ENCODE data around the gene CCDC54. TPM values are rescaled to one million over a fixed set of nuclear protein-coding genes. Genes with fewer than 3 reads are reported as not detected.

Gene CCDC54
- polyA plus RNA-seq, 6 donors from 2014 or later, result 0.29 TPM; not detected in 5

GRCh38 chr3:107369791-107370190, 7.4 kb upstream of the CCDC54 start:
- Mint-ChIP-seq H3K4me1 (peaks cover 0 to 6% (median 0%) of the 10 kb centered on the region in 3 donors), H3K27ac (no peak overlapping the region), H3K36me3 (no peaks in the 10 kb centered on the region), H3K27me3 (peaks cover 9 to 14% (median 9%) of the 10 kb centered on the region in 3 donors), H3K4me3 (no peak overlapping the region), H3K9me3 (peaks cover 0 to 2% (median 0%) of the 10 kb centered on the region in 7 donors)
- ATAC-seq (ENCODE audit: low read depth in 2 of 2) (no peak), DNase-seq (no peak)

- H3K4me3 Mint-ChIP-seq, result no peak overlapping the region
- no peaks in the 10 kb centered on the region for H3K36me3 Mint-ChIP-seq
- H3K4me1 Mint-ChIP-seq, result peaks cover 0 to 6% (median 0%) of the 10 kb centered on the region in 3 donors
- peaks cover 0 to 2% (median 0%) of the 10 kb centered on the region in 7 donors for H3K9me3 Mint-ChIP-seq
- no peak overlapping the region for H3K27ac Mint-ChIP-seq
- H3K27me3 Mint-ChIP-seq, result peaks cover 7 to 9% (median 9%) of the 10 kb centered on the region in 3 donors
- ATAC-seq (ENCODE audit: low read depth in 2 of 2), result no peak
- DNase-seq, result no peak
Observed at GRCh38 chr3:107370907-107371306, 6.3 kb upstream of the CCDC54 start.

- H3K36me3 Mint-ChIP-seq, result no peaks in the 10 kb centered on the region
- no peak overlapping the region for H3K27ac Mint-ChIP-seq
- peaks cover 7 to 11% (median 9%) of the 10 kb centered on the region in 3 donors for H3K27me3 Mint-ChIP-seq
- H3K4me1 Mint-ChIP-seq, result peaks cover 0 to 6% (median 0%) of the 10 kb centered on the region in 3 donors
- DNase-seq (no peak), ATAC-seq (ENCODE audit: low read depth in 2 of 2) (no peak)
- H3K4me3 Mint-ChIP-seq, result no peak overlapping the region
- H3K9me3 Mint-ChIP-seq, result peaks cover 0 to 2% (median 0%) of the 10 kb centered on the region in 7 donors
Observed at GRCh38 chr3:107372506-107372905, 4.7 kb upstream of the CCDC54 start.

DNA sequence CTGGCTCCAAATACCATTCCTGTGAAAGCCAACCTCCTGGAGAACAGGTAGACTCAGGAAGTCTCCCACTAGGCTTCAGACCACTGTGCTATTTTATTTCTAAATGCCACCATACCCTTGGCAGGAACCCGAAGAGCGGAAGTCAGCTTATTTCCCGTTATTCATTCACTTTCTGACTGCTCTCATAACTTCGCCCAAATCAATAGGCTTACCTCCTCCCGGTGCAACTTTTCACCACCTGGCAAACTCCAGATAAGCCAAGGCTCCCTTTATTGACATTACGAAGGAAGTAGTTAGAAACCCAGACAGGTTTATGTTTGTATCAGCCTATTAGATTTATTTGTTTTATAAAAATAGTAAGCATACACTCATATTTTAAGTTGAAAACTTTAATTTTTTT, 3.3 kb upstream of the CCDC54 start:
- Mint-ChIP-seq H3K4me1 (peaks cover 0 to 6% (median 0%) of the 10 kb centered on the region in 3 donors), H3K36me3 (no peaks in the 10 kb centered on the region), H3K4me3 (no peak overlapping the region), H3K27ac (no peak overlapping the region), H3K27me3 (peaks cover 0 to 13% (median 7%) of the 10 kb centered on the region in 3 donors), H3K9me3 (no peaks in the 10 kb centered on the region)
- DNase-seq (no peak), ATAC-seq (ENCODE audit: low read depth in 2 of 2) (no peak)

DNA sequence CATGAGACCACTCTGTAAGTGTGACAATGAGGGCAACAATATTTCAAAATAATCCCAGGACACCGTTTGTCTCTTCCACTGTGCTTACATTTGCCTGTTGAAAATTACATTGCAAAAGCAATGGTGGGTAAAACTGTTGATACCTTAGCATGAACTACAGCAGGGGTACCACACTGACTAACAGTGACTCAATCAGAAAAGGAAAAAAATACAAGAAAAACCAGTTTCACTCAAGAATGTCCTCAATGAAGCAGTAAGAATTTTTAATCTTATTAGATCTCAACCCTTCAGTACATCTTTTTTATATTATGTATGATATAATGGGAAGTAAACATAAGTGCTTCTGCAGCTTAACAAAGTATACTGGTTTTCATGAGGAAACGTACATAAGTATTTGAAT, 1.6 kb upstream of the CCDC54 start:
- Mint-ChIP-seq H3K27me3 (peaks cover under 1 to 20% (median 17%) of the 10 kb centered on the region in 3 donors), H3K27ac (no peak overlapping the region), H3K4me1 (peaks cover 0 to 6% (median 0%) of the 10 kb centered on the region in 3 donors), H3K9me3 (no peaks in the 10 kb centered on the region), H3K4me3 (no peak overlapping the region), H3K36me3 (no peaks in the 10 kb centered on the region)
- ATAC-seq (ENCODE audit: low read depth in 2 of 2) (no peak), DNase-seq (no peak)

- no peaks in the 10 kb centered on the region for H3K36me3 Mint-ChIP-seq
- H3K27ac Mint-ChIP-seq, result no peak overlapping the region
- H3K4me3 Mint-ChIP-seq, result no peak overlapping the region
- H3K9me3 Mint-ChIP-seq, result no peaks in the 10 kb centered on the region
- H3K4me1 Mint-ChIP-seq, result no peaks in the 10 kb centered on the region
- no peak for ATAC-seq (ENCODE audit: low read depth in 2 of 2)
- DNase-seq, result no peak
- H3K27me3 Mint-ChIP-seq, result peaks cover 13 to 35% (median 19%) of the 10 kb centered on the region in 3 donors
Observed at GRCh38 chr3:107382631-107383030, 5.4 kb downstream of the CCDC54 start.

DNA sequence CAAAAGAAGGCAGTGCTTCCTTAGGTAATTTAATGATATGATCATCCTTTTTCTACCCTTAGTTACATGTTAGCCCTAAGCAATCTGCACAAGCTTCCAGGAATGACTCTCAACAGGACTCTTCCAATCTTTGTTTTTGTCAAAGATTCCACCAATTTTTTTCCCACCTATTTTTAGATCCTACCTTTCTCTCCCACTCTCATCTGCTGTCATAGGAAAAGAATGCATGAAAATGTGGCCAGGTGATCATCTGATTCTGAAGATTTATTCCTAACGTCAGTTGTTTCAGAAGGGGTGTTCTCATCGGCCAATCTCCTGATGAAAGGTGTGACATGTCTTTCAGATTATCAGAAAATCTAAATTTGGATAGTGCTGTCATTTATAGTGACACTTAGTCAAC, 7.2 kb downstream of the CCDC54 start:
- Mint-ChIP-seq H3K9me3 (no peaks in the 10 kb centered on the region), H3K36me3 (no peaks in the 10 kb centered on the region), H3K27ac (no peak overlapping the region), H3K4me1 (no peaks in the 10 kb centered on the region), H3K27me3 (peaks cover 13 to 35% (median 16%) of the 10 kb centered on the region in 3 donors), H3K4me3 (no peak overlapping the region)
- DNase-seq (no peak), ATAC-seq (ENCODE audit: low read depth in 2 of 2) (no peak)

DNA sequence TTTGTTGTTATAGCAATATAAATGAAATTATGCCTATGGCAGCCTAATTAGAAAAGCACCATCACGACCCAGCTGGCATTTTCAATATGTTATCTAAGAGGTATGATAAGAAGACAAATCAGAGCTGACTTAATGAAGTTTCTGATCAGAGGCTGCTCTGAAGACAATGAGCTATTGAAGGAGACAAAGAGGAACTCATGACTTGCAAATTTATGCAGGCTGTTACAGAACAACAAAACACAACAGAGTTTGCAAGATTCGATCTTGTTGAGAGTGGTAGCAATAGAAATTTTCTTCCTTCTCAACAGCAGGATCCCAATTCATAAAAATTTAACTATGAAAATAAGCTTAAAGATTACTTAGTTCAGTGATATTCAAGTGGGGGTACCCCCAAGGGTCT, 7.7 kb downstream of the CCDC54 start:
- no peaks in the 10 kb centered on the region for H3K36me3 Mint-ChIP-seq
- no peak overlapping the region for H3K4me3 Mint-ChIP-seq
- no peak for DNase-seq
- ATAC-seq (ENCODE audit: low read depth in 2 of 2), result no peak
- no peaks in the 10 kb centered on the region for H3K4me1 Mint-ChIP-seq
- no peak overlapping the region for H3K27ac Mint-ChIP-seq
- H3K27me3 Mint-ChIP-seq, result peaks cover 13 to 32% (median 16%) of the 10 kb centered on the region in 3 donors
- no peaks in the 10 kb centered on the region for H3K9me3 Mint-ChIP-seq

DNA sequence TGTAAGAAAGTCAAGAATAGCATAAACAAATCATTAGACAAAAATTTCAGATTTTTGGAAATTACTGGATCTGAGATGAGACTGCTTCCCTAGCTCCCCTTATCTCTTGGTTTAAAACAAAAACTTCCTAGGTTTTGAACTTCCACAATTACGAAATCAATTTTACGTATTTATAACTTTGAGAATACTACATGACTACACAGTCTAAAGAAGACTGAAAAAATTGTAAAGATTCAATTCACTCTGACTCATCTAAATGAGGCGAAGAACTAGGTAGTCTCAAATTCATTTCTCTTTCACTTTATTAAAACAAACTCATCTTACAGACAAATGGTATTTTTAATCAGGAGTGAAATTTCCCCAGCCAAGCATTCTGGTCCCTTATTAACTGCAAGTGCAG, 10.3 kb downstream of the CCDC54 start:
- ATAC-seq (ENCODE audit: low read depth in 2 of 2), result no peak
- DNase-seq, result no peak
- peaks cover 0 to 10% (median 0%) of the 10 kb centered on the region in 3 donors for H3K27me3 Mint-ChIP-seq
- H3K9me3 Mint-ChIP-seq, result no peaks in the 10 kb centered on the region
- H3K36me3 Mint-ChIP-seq, result no peaks in the 10 kb centered on the region
- H3K4me3 Mint-ChIP-seq, result no peak overlapping the region
- H3K4me1 Mint-ChIP-seq, result no peaks in the 10 kb centered on the region
- no peak overlapping the region for H3K27ac Mint-ChIP-seq

- DNase-seq (no peak), ATAC-seq (ENCODE audit: low read depth in 2 of 2) (no peak)
- Mint-ChIP-seq H3K4me3 (no peak overlapping the region), H3K27me3 (no peaks in the 10 kb centered on the region), H3K36me3 (no peaks in the 10 kb centered on the region), H3K27ac (no peak overlapping the region), H3K4me1 (peaks cover 4 to 10% (median 4%) of the 10 kb centered on the region in 3 donors), H3K9me3 (no peaks in the 10 kb centered on the region)
Observed at GRCh38 chr3:107392549-107393165, 15.4 kb downstream of the CCDC54 start.

DNA sequence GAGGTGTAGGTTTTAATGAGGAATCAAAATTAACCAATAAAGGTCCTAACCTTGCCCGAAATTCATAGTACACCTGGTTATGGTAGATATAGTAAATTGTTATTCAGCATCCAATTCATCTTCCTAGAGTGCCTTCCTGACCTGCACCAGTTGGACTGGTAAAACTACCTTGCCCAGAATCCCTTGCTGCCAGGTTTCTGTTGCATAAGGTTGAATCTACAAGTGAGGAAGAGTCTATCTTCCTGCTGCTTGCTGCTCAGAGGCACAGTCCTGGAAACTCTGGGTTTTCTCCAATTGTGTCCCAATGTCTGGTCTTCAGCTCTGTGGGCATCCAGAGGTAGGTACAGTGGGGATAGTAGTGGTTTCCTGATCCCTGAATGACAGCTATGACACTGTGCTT, 17.3 kb downstream of the CCDC54 start:
- no peak for ATAC-seq (ENCODE audit: low read depth in 2 of 2)
- H3K27me3 Mint-ChIP-seq, result no peaks in the 10 kb centered on the region
- H3K27ac Mint-ChIP-seq, result no peak overlapping the region
- H3K9me3 Mint-ChIP-seq, result peaks cover 0 to 1% (median 0%) of the 10 kb centered on the region in 7 donors
- no peak for DNase-seq
- peaks cover 4 to 10% (median 4%) of the 10 kb centered on the region in 3 donors for H3K4me1 Mint-ChIP-seq
- no peaks in the 10 kb centered on the region for H3K36me3 Mint-ChIP-seq
- no peak overlapping the region for H3K4me3 Mint-ChIP-seq

DNA sequence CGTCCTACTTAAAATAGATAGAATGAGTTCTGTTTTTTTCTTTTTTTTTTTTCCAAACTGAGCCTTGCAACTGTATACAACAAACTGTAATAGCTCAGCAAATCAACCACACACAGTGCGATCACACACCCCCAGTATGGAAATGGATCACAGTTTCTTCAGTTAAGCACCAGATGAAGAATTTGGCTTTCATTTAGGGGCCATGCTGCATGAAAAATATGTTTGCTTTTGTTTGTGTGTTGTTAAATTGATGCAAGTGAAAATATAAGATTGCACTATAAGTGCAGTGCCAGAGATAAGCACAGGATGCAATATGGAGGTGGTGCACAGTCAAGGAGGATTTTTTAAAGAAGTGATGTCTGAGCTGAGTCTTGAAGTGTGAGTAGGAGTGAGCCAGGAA, 17.8 kb downstream of the CCDC54 start:
- peak overlapping the region in 1 of 6 donors; percentile 62 for H3K27ac Mint-ChIP-seq

DNA sequence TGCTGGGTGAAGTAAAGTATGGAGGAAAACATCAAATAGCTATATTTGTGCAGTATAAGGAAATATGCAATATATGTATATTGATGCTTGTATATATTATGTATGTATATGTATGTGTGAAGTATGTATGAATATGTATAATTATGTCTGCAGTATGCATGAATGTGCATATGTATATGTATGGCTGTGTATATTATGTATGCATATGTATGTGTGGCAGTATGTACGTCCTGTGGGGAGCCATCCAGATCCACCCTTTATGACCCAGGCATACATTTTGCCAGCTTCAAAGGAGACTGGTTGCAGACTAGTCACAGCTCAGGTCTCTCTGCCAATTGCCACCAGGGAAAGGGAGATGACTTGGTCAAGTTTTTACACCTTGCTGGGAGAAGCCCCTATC, 24.1 kb downstream of the CCDC54 start:
- peaks cover 4 to 10% (median 4%) of the 10 kb centered on the region in 3 donors for H3K4me1 Mint-ChIP-seq
- peaks cover 0 to 1% (median 0%) of the 10 kb centered on the region in 7 donors for H3K9me3 Mint-ChIP-seq
- DNase-seq (no peak), ATAC-seq (ENCODE audit: low read depth in 2 of 2) (no peak)
- H3K27ac Mint-ChIP-seq, result no peak overlapping the region
- no peaks in the 10 kb centered on the region for H3K36me3 Mint-ChIP-seq
- H3K4me3 Mint-ChIP-seq, result no peak overlapping the region
- no peaks in the 10 kb centered on the region for H3K27me3 Mint-ChIP-seq

More for the DNA sequence above, 17.8 kb downstream of the CCDC54 start:
- H3K9me3 Mint-ChIP-seq, result peaks cover 0 to 1% (median 0%) of the 10 kb centered on the region in 7 donors
- ATAC-seq (ENCODE audit: low read depth in 2 of 2) (no peak), DNase-seq (no peak)
- H3K27me3 Mint-ChIP-seq, result no peaks in the 10 kb centered on the region
- H3K36me3 Mint-ChIP-seq, result no peaks in the 10 kb centered on the region
- H3K4me3 Mint-ChIP-seq, result no peak overlapping the region
- H3K4me1 Mint-ChIP-seq, result peaks cover 4 to 10% (median 4%) of the 10 kb centered on the region in 3 donors

GRCh38 chr3:107402214-107402613, 25.0 kb downstream of the CCDC54 start:
- Mint-ChIP-seq H3K9me3 (peaks cover 0 to 1% (median 0%) of the 10 kb centered on the region in 7 donors), H3K27me3 (no peaks in the 10 kb centered on the region), H3K4me1 (peaks cover 0 to 3% (median 2%) of the 10 kb centered on the region in 3 donors), H3K36me3 (no peaks in the 10 kb centered on the region), H3K27ac (no peak overlapping the region), H3K4me3 (no peak overlapping the region)
- ATAC-seq (ENCODE audit: low read depth in 2 of 2), result no peak
- DNase-seq, result no peak

Data from naive B cell (primary cell).